NCI-H2227 (cell line): ENCODE results near the gene PCDH1.
A peak's percentile ranks its signal among the peaks of the same experiment; 100 is the strongest.

ENCODE experiments used
- DNase-seq: peaks from one replicate; lab custom pipeline; 2025; ENCODE audit not compliant: unreplicated experiment; lab: John Stamatoyannopoulos, UW

Gene PCDH1

GRCh38 chr5:141856037-141856790 lies 22.0 kb downstream of the PCDH1 start:
- DNase-seq = no peak

- DNase-seq = peak; percentile 14
Observed at GRCh38 chr5:141855265-141856036, 22.8 kb downstream of the PCDH1 start.

GRCh38 chr5:141853895-141854626 lies 24.1 kb downstream of the PCDH1 start:
- DNase-seq = no peak

- no peak for DNase-seq
Observed at GRCh38 chr5:141852448-141852847, 25.8 kb downstream of the PCDH1 start.

GRCh38 chr5:141851195-141851874 lies 26.9 kb downstream of the PCDH1 start:
- DNase-seq = no peak

- peak; percentile 23 for DNase-seq
Observed at GRCh38 chr5:141850786-141851185, 27.4 kb downstream of the PCDH1 start.

GRCh38 chr5:141850244-141850768 lies 27.9 kb downstream of the PCDH1 start:
- peak; percentile 46 for DNase-seq

- peak; percentile 83 for DNase-seq
Observed at GRCh38 chr5:141849415-141850243, 28.6 kb downstream of the PCDH1 start.

DNA sequence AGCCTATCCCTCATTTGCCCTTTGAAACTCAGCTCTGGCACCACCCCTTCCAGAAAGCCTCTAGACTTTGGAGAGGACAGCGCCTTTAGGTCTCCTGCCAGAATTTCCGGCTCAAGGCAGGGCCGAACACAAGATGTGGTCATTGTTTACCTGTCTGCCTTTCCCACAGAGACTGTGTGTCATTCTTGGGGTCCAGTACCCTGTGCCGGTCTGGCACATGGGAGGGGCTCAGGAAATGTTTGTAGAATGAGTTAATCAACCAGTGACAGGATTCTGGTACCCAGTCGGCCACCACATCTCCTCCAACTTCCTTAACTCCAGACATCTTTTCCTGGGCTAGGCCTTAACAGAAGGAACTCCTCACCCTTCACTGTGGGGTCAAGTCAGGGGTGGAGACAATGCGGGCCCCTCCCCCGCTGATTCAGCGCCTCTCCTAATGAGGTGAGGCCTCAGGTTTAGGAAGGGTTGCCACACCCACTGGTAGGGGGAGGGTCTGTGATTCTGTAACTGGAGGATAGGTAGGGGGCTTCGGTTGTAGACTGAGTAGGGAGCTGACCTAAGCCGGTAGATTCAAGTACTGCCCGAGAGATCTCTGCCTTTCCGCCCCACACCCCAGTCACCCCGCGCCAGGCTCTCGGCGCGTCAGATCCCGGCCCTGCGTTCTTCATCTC lies 29.3 kb downstream of the PCDH1 start:
- no peak for DNase-seq

DNA sequence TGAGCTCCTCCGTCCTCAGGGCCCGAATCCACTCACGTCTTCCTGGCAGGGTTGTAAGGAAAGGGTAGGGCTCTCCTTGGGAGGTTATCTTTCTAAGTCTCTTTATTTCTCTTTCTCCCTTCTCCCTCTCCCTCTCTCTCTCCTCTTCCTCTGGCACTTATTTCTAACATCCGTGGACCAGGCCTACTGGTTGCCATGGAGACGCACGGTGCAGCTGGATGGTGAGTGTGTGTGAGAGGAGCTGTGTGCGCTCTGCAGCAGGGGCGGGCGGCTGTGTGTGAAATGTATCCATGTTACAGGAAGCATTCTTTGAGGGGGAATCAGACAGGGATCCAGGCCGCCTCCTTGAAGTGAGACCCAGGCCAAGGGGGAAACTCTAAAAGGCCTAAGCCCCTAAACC lies 32.2 kb downstream of the PCDH1 start:
- peak; percentile 90 for DNase-seq

GRCh38 chr5:141845371-141845851 lies 32.8 kb downstream of the PCDH1 start:
- DNase-seq = peak; percentile 76

DNA sequence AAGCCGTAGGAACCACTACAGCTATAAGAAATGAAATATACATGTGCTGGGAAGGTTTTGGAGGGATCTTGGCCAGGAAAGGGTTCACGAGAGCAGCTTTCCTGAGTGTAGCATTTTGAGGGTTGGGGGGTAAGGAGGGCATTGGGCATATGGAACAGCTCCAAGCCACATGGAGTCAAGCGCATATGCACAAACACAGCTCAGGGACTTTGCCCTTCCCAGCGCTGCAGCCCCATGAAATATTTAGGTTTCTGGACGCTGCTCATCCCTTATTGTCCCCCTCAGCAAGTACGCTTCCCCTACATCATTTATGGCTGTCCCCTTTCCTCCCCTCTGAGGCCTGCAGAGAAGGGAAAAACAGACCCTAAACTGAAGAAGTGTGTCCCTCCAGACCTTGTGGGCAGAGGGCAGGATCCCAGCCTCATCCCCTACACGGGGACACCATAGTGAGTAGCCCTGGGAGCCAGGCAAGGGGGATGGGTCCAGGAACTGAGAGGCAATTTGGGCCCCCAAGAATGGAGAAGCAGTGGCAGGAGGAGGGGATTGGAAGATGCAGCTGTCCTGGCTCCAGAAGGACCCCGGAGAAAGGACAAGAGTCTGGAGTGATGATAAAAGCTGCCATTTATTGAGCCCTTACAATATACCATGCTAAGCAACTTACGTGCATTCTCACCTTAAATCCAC lies 33.7 kb downstream of the PCDH1 start:
- no peak for DNase-seq

DNA sequence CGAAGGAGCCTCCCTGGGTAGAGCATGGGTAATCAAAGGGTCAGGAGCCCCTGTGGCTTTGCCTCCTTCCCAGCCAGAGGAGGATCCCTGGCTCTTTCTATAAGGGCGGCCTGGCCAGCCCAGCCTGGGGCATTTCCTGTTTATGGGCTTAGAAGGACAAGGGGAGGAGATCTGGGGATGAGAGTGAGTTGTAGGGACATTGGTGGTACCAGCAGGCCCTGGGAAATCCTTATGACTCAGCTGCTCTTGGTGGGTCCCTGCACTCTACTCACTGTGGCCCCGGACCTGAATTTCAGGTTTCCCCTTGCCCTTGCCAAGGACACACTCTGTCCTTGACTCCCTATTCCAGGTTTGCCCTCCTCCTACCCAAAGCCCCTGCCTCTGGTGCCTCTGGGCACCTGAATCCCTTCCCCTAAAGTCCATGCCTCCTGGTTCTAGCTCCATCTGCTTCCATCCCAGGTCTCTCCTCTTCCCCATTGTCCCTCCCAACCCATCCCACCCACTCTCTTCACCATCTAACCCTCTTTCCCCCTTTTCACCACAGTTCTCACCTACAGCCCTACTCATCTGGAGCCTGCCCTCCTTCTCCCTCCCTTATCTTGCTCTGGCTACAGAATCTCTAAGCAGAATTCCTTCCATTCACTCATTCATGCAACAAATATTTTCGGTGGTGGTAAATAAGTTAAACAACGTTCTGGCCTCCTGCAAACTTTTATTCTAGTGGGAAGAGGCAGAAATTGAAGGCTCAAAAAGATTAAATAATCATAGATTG lies 34.9 kb downstream of the PCDH1 start:
- no peak for DNase-seq

DNA sequence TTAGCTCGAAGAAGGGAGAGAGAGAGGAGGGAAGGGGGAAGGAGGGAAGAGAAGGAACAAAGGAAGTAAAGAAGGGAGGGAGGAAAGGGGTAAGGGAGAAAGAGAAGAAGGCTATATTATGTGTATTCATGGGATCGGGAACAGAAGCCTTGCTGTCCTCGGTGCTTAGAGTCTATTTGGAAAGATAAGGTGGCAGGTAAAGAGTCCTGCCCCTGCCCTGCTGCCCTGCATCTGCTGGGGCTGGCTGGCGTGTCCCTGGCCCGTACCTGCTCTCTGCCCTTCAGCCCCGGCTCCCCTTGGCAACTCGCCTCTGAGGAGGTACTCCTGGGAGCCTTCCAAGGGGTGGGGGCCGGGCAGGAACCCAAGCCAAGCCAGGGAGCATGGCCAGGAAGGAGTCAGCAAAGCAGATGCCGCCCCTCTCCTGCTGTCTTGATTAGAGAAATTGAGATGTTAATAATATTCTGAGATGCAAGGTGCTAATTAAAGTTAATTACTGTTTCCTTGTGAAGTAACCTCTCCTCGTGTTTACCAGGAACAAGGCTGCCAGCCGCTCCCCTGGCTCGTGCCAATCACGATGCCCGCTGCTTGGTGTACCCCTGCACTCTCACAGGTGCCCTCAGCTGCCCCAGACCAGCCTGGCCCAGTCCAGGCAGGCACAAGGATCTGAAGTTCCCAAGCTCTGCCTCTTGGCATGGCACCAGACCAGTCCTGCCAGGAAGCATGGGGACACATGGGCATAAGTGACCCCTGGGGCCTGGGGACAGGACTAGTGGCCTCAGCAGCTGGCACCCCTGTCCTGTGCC lies 36.6 kb downstream of the PCDH1 start:
- DNase-seq = no peak

DNA sequence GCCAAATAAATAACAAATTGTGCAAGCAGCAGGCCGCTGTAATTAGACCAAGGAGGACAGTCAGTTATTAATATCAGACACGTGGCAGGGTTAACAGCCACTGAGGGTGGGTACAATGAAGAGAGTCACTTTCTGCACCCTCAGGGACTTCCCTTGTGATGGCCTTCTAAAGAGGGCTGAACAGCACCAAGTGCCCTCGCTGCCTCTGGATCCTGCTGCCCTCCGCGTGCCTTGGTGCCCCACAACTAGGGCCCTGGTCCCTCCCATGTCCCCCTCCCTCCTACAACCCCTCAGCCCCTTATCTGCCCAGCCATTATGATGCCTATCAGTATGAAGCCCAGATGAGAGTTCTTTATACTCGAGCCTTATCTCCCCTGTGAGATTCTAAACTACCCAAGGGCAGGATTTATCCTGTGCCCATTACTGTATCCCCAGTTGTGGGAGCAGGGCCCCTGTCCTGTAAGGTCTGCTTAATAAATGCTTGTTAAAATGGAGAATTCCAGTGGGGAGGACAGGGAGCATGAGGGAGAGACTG lies 37.3 kb downstream of the PCDH1 start:
- DNase-seq = no peak

GRCh38 chr5:141840280-141840812 lies 37.9 kb downstream of the PCDH1 start:
- DNase-seq = peak; percentile 22
